Gastrocnemius medialis (tissue), 4 donors: ENCODE data around the gene LRFN5.

Source experiments
- POLR2A ChIP-seq, 2 donors: fragments of 450-650 bp; IDR thresholded peaks; one replicate each; pipeline ENCODE4 v1.6.1; 2017; ENCODE audit warnings: antibody characterized with exemption in 2 of 2, mild to moderate bottlenecking in 2 of 2, moderate library complexity in 2 of 2
- TF ChIP-seq, protein P1 (sequence below), 5 experiments: fragments of 450-650 bp in 3 of 5; fragments of 200-600 bp in 2 of 5; sonication (generic) in 2 of 5; IDR thresholded peaks in 4 of 5; conservative IDR thresholded peaks in 1 of 5; 1 replicate in 4 of 5; 2 replicates in 1 of 5; pipeline ENCODE4 v1.5.1; 2016 to 2019; ENCODE audit warnings: antibody characterized with exemption in 5 of 5, mild to moderate bottlenecking in 3 of 5, moderate library complexity in 3 of 5

DNA sequence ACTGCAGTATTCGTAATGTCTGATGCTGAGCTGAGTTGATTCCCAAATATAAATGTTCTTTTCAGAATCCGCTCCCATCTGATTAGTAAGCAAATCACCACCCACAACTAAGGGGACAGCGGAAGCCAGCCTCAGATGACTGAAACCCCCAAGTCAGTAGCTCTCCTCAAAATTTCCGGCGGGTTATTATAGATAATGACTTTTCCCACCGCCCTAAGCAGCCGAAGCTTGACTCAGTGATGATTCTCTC lies 469 bp upstream of the LRFN5 start:
- TF ChIP-seq, protein P1, sequence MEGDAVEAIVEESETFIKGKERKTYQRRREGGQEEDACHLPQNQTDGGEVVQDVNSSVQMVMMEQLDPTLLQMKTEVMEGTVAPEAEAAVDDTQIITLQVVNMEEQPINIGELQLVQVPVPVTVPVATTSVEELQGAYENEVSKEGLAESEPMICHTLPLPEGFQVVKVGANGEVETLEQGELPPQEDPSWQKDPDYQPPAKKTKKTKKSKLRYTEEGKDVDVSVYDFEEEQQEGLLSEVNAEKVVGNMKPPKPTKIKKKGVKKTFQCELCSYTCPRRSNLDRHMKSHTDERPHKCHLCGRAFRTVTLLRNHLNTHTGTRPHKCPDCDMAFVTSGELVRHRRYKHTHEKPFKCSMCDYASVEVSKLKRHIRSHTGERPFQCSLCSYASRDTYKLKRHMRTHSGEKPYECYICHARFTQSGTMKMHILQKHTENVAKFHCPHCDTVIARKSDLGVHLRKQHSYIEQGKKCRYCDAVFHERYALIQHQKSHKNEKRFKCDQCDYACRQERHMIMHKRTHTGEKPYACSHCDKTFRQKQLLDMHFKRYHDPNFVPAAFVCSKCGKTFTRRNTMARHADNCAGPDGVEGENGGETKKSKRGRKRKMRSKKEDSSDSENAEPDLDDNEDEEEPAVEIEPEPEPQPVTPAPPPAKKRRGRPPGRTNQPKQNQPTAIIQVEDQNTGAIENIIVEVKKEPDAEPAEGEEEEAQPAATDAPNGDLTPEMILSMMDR (IDR thresholded peaks at IDR 0.05 in 4 of 5, conservative IDR thresholded peaks at IDR 0.05 in 1 of 5), result no peak
- TF ChIP-seq POLR2A (IDR thresholded peaks at IDR 0.05), result no peak
